K562 (cell line): ENCODE results near the gene NTN4. TPM values are rescaled to one million over a fixed set of nuclear protein-coding genes. Genes with fewer than 3 reads are reported as not detected.

Experiments
- ATAC-seq: fragments of 200-7000 bp; cut with Tn5 transposase; 3 replicates; pipeline ENCODE4 v1.9.1; 2020; ENCODE audit warnings: moderate library complexity
- BruUV-seq: library from RNA; stranded (reverse); fragments of 400-500 nt; replicated peaks from 2 replicates; lab custom pipeline; 2021; lab: Mats Ljungman, UMichigan
- CTCF ChIA-PET: fragments of 300-600 bp; formaldehyde crosslinking; extraction: SDS; loops from one replicate; lab custom pipeline; 2021; ENCODE audit warnings: low intra/inter-chr PET ratio; lab: Yijun Ruan, JAX
- POLR2A ChIA-PET: fragments of 300-600, 350-650 bp; sonication (Branson Sonifier 250); formaldehyde crosslinking; extraction: SDS; loops from one replicate; lab custom pipeline; 2021; ENCODE audit warnings: antibody characterized with exemption, inconsistent platforms; lab: Yijun Ruan, JAX
- DNase-seq, 4 experiments: peaks; one replicate each; pipeline versions ENCODE4 v3.0.0 to v3.0.0-alpha.2; 2011 to 2018; ENCODE audit warnings: low spot score in 3 of 4, mixed read lengths in 3 of 4; ENCODE audit errors: extremely low read depth in 1 of 4
- FAIRE-seq: peaks from 2 replicates; lab custom pipeline; 2011; peaks lifted over from hg19 to GRCh38; lab: Jason Lieb, UNC
- H2AFZ ChIP-seq: 2 replicates; pipeline ENCODE4 v1.6.0; 2011; ENCODE audit warnings: low read depth, low read length, control low read depth, inconsistent platforms
- H3K27ac ChIP-seq: fragments of 200-600 bp; 3 replicates; pipeline ENCODE4 v1.8.0; 2011; ENCODE audit warnings: low read depth, mild to moderate bottlenecking, control low read depth, inconsistent platforms, low read length, moderate library complexity, mixed read lengths; ENCODE audit errors: extremely low read depth
- H3K27me3 ChIP-seq, 2 experiments: fragments of 300-600 bp in 1 of 2; 2 replicates in 1 of 2; 3 replicates in 1 of 2; pipeline versions ENCODE4 v1.6.0 to v1.8.0; 2011; ENCODE audit warnings: inconsistent platforms in 2 of 2, low read length in 2 of 2, mild to moderate bottlenecking in 1 of 2, mixed read lengths in 1 of 2, moderate library complexity in 1 of 2; ENCODE audit not compliant: control insufficient read depth in 2 of 2, insufficient read depth in 2 of 2
- H3K36me3 ChIP-seq: fragments of 300-600 bp; 3 replicates; pipeline ENCODE4 v1.8.0; 2011; ENCODE audit warnings: mild to moderate bottlenecking, low read length, inconsistent platforms; ENCODE audit not compliant: control insufficient read depth, insufficient read depth
- H3K4me1 ChIP-seq, 2 experiments: fragments of 200-600 bp in 1 of 2; replicated peaks in 1 of 2; 2 replicates in 1 of 2; 3 replicates in 1 of 2; pipeline versions ENCODE4 v1.5.1 to v1.8.0; 2011; ENCODE audit warnings: inconsistent platforms in 2 of 2, low read length in 2 of 2, mild to moderate bottlenecking in 1 of 2, mixed read lengths in 1 of 2, moderate library complexity in 1 of 2; ENCODE audit not compliant: control insufficient read depth in 2 of 2, insufficient read depth in 2 of 2
- H3K4me2 ChIP-seq: 2 replicates; pipeline ENCODE4 v1.6.1; 2011; ENCODE audit warnings: low read length, control low read depth, inconsistent platforms, mixed read lengths; ENCODE audit not compliant: insufficient read depth
- H3K4me3 ChIP-seq: fragments of 200-600 bp; sonication (generic), shearing (Covaris generic); 2 replicates; pipeline ENCODE4 v1.5.1; 2016; ENCODE audit warnings: control low read depth, inconsistent platforms
- H3K79me2 ChIP-seq: fragments of 200-600 bp; 3 replicates; pipeline ENCODE4 v1.8.0; 2011; ENCODE audit warnings: low read length, inconsistent platforms; ENCODE audit not compliant: control insufficient read depth, insufficient read depth
- H3K9ac ChIP-seq, 2 experiments: 2 replicates each; pipeline versions ENCODE4 v1.6.0 to v1.6.1; 2011; ENCODE audit warnings: low read depth in 2 of 2, low read length in 2 of 2, control low read depth in 1 of 2, inconsistent platforms in 1 of 2, mild to moderate bottlenecking in 1 of 2, mixed read lengths in 1 of 2; ENCODE audit not compliant: insufficient read depth in 1 of 2
- H3K9me1 ChIP-seq: one replicate; pipeline ENCODE4 v1.6.0; 2011; ENCODE audit warnings: inconsistent platforms, mild to moderate bottlenecking, low read length, moderate library complexity; ENCODE audit not compliant: control insufficient read depth, insufficient read depth
- H3K9me3 ChIP-seq: replicated peaks from 2 replicates; pipeline ENCODE4 v1.5.1; 2011; ENCODE audit warnings: low read depth, low read length, inconsistent platforms; ENCODE audit not compliant: control insufficient read depth, insufficient read depth
- H4K20me1 ChIP-seq: replicated peaks from 2 replicates; pipeline ENCODE4 v1.6.1; 2011; ENCODE audit warnings: low read length, inconsistent platforms, mixed read lengths; ENCODE audit not compliant: control insufficient read depth, insufficient read depth
- CEBPG ChIP-seq, 3 experiments: fragments of 200-800 bp in 1 of 3; sonication (Bioruptor generic) in 1 of 3; sonication (generic) in 1 of 3; formaldehyde crosslinking in 1 of 3; IDR thresholded peaks in 2 of 3; conservative IDR thresholded peaks in 1 of 3; 2 replicates each; pipeline versions ENCODE4 v1.6.1 to v1.8.0; 2016 to 2022; ENCODE audit warnings: missing compliant biosample characterization in 2 of 3, missing genetic modification characterization in 2 of 3, mild to moderate bottlenecking in 1 of 3, missing genetic modification reagents in 1 of 3
- CHD2 ChIP-seq: IDR thresholded peaks from 2 replicates; pipeline ENCODE4 v1.6.1; 2011; ENCODE audit warnings: low read depth, low read length
- CREM ChIP-seq: IDR thresholded peaks from 2 replicates; pipeline ENCODE4 v1.6.1; 2014; ENCODE audit warnings: antibody characterized with exemption, low read depth
- HIVEP1 ChIP-seq: fragments of 250-450 bp; sonication (Bioruptor Pico); IDR thresholded peaks from 2 replicates; pipeline ENCODE4 v1.4.0; 2020; ENCODE audit warnings: mild to moderate bottlenecking
- LCOR ChIP-seq: sonication (generic); formaldehyde crosslinking; IDR thresholded peaks from 2 replicates; pipeline ENCODE4 v1.8.0; 2022; ENCODE audit warnings: mild to moderate bottlenecking, missing genetic modification reagents
- MAFG ChIP-seq: fragments of 450-650 bp; conservative IDR thresholded peaks from 2 replicates; pipeline ENCODE4 v1.6.1; 2016; ENCODE audit warnings: missing genetic modification characterization, missing compliant biosample characterization
- MYNN ChIP-seq, 2 experiments: sonication (generic); formaldehyde crosslinking in 1 of 2; IDR thresholded peaks; 2 replicates each; pipeline versions ENCODE4 v1.5.0 to v1.6.1; 2016 to 2020; ENCODE audit warnings: antibody characterized with exemption in 1 of 2, missing genetic modification reagents in 1 of 2
- RFX5 ChIP-seq: IDR thresholded peaks from 2 replicates; pipeline ENCODE4 v1.6.1; 2011; ENCODE audit warnings: low read depth, mild to moderate bottlenecking, improper control_type of control experiment, low read length
- SMARCE1 ChIP-seq: fragments of 450-650 bp; IDR thresholded peaks from 2 replicates; pipeline ENCODE4 v1.7.1; 2016; ENCODE audit warnings: mild to moderate bottlenecking
- WGBS: fragments of 100-300 bp; shearing (Covaris generic); methylation state at CpG from one replicate; pipeline ENCODE4 v1.1.6; 2016; ENCODE audit warnings: low coverage, mixed read lengths; ENCODE audit not compliant: insufficient coverage; ENCODE audit errors: missing lambda C conversion rate; 5-methylcytosine and 5-hydroxymethylcytosine counted together
- in situ Hi-C: fragments of 300-500 bp; cut with MboI; formaldehyde crosslinking; loops from 4 replicates; pipeline ENCODE4 v1.15.0; 2018; ENCODE audit warnings: inconsistent platforms, mixed read lengths
- intact Hi-C: fragments of 100-400 bp; cut with micrococcal nuclease; formaldehyde crosslinking; loops from 2 replicates; pipeline ENCODE4 v1.14.2; 2022
- polyA plus RNA-seq, 8 experiments: library from polyadenylated mRNA; depleted of rRNA in 4 of 8; stranded (reverse) in 5 of 8; unstranded in 3 of 8; fragments of >200 nt; fragmentation: Nextera tagmentation in 2 of 8; fragmentation: Illumina TruSeq in 1 of 8; extraction: Ambion mirVana in 2 of 8; extraction: Trizol in 1 of 8; gene quantifications; 2 replicates each; pipeline versions ENCODE4 v1.2.1 to v1.2.3, GENCODE V29; 2011 to 2014; ENCODE audit warnings: inconsistent platforms in 1 of 8, missing spikeins in 1 of 8
- total RNA-seq, 7 experiments: library from RNA; depleted of rRNA in 6 of 7; stranded (reverse); fragments of >200 nt in 6 of 7; fragmentation: Illumina TruSeq in 2 of 7; extraction: Trizol in 2 of 7; gene quantifications; 2 replicates each; pipeline versions ENCODE4 v1.2.1 to v1.2.3, GENCODE V29; 2011 to 2021; ENCODE audit warnings: low replicate concordance in 1 of 7
- TF ChIP-seq, protein P1 (sequence below): sonication (generic); formaldehyde crosslinking; IDR thresholded peaks from 2 replicates; pipeline ENCODE4 v1.8.1; 2023; ENCODE audit warnings: mild to moderate bottlenecking, missing genetic modification reagents

Gene NTN4
- total and polyA plus RNA-seq, 9 of the 15 experiments (the other 6 are each of a cell fraction or from before 2014, with no cell fraction given), result 0.13 TPM; not detected in 8

DNA sequence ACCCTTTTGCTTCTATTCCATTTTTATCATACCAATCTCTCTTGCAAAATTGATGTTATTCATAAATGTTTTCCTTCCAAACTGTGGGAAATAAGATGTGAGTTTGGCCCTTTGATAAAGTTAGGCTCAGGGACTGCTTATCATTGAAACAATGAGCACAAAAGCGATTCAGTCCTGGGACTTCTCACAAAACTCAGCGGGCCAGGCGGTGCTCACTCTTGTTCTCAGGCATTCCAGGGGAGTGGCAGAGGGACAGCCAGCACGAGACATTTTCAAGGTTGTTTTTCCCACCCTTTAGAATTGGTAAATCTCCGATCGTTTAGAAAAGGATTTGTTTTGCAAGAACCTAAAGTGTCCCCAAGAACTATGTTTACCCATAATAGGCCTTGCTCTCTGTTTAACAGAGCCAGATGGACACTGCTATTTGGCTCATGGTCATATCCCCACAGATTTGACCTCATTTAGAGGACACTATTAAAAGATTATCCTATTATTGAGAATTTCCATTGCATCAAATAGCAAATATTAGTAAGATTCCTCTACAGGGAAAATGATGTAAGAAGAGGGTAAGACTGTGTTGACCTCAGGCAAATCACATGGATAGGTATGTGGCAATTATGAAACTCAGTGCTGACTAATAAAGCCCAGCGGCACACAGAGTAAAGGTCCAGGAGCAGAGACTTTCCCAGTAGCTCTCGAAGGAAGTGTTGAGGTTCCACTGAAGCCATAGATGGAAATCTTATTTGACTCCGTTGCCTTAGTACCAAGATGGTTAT lies 136.6 kb downstream of the NTN4 start:
- WGBS, result under 1% methylated on average over 9 of the region's 9 CpGs
- H3K9me3 ChIP-seq, result no peaks in the 10 kb centered on the region
- in situ Hi-C loops, result no loop called here
- FAIRE-seq (peak; percentile 35), DNase-seq (no peak)
- no peaks in the 10 kb centered on the region for H3K79me2 ChIP-seq
- no peak overlapping the region for H3K4me3 ChIP-seq
- H2AFZ ChIP-seq, result no peak overlapping the region
- no peaks in the 10 kb centered on the region for H3K36me3 ChIP-seq
- H3K27ac ChIP-seq, result no peak overlapping the region
- H3K9me1 ChIP-seq, result no peaks in the 10 kb centered on the region
- H3K4me2 ChIP-seq, result no peak overlapping the region
- no peaks in the 10 kb centered on the region for H4K20me1 ChIP-seq
- POLR2A ChIA-PET, result no interaction called here
- no peaks in the 10 kb centered on the region for H3K4me1 ChIP-seq
- BruUV-seq, result no TSS peak
- CTCF ChIA-PET, result no interaction called here
- intact Hi-C loops, result no loop called here
- no peak overlapping the region for H3K9ac ChIP-seq
- no peak for TF ChIP-seq CHD2
- no peak for TF ChIP-seq CEBPG (CRISPR knock-in tag; IDR thresholded peaks at IDR 0.05)
- TF ChIP-seq CEBPG (tag; conservative IDR thresholded peaks at IDR 0.05 in 1 of 2, IDR thresholded peaks at IDR 0.05 in 1 of 2), result peak in 1 of 2 experiments; percentile 80; a peak in 2 of 4 replicates
- TF ChIP-seq, all 486 proteins: peak for 1
- peaks cover 0 to 7% of the 10 kb centered on the region in 2 experiments; a peak in 2 of 5 replicates for H3K27me3 ChIP-seq
- ATAC-seq, result no peak

DNA sequence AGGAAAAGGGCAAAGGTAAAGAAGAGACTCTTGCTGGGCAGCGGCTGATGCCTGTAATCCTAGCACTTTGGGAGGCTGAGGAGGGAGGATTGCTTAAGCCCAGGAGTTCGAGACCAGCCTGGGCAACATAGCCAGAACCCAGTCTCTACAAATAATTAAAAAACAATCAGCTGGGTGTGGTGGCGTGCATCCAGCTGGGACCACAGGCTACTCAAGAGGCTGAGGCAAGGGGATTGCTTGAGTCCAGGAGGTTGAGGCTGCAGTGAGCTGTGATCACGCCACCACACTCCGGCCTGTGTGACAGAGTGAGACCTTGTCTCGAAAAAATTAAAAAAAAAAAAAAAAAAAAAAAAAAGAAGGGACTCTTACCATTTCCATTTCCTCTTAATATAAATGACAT lies 138.9 kb downstream of the NTN4 start:
- DNase-seq (no peak), ATAC-seq (no peak), FAIRE-seq (no peak)
- H3K27me3 ChIP-seq, result peaks cover 18 to 19% of the 10 kb centered on the region in 2 experiments; a peak in 2 of 5 replicates
- in situ Hi-C loops (no loop called here), intact Hi-C loops (no loop called here)
- no peaks in the 10 kb centered on the region for H3K4me1 ChIP-seq
- 1% methylated on average over 6 of the region's 6 CpGs for WGBS
- BruUV-seq, result no TSS peak
- H4K20me1 ChIP-seq, result no peaks in the 10 kb centered on the region
- no peaks in the 10 kb centered on the region for H3K36me3 ChIP-seq
- no peak overlapping the region for H3K27ac ChIP-seq
- POLR2A ChIA-PET, result no interaction called here
- no peaks in the 10 kb centered on the region for H3K79me2 ChIP-seq
- H3K9me1 ChIP-seq, result no peaks in the 10 kb centered on the region
- H2AFZ ChIP-seq, result no peak overlapping the region
- no peaks in the 10 kb centered on the region for H3K9me3 ChIP-seq
- H3K4me3 ChIP-seq, result no peak overlapping the region
- TF ChIP-seq LCOR, result no peak
- TF ChIP-seq, protein P1, sequence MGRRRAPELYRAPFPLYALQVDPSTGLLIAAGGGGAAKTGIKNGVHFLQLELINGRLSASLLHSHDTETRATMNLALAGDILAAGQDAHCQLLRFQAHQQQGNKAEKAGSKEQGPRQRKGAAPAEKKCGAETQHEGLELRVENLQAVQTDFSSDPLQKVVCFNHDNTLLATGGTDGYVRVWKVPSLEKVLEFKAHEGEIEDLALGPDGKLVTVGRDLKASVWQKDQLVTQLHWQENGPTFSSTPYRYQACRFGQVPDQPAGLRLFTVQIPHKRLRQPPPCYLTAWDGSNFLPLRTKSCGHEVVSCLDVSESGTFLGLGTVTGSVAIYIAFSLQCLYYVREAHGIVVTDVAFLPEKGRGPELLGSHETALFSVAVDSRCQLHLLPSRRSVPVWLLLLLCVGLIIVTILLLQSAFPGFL (CRISPR knock-in tag), result no peak
- TF ChIP-seq SMARCE1, result no peak
- TF ChIP-seq HIVEP1 (CRISPR knock-in tag), result no peak
- TF ChIP-seq CREM, result no peak
- no peak for TF ChIP-seq RFX5
- TF ChIP-seq MAFG (tag), result no peak
- no peak for TF ChIP-seq MYNN (IDR thresholded peaks at IDR 0.05)
- TF ChIP-seq MYNN (CRISPR knock-in tag; IDR thresholded peaks at IDR 0.05), result no peak
- H3K9ac ChIP-seq, result no peak overlapping the region
- CTCF ChIA-PET, result no interaction called here
- H3K4me2 ChIP-seq, result no peak overlapping the region
